Caco-2 (cell line): Measurements from ENCODE around the gene CILP2. TPM values are rescaled to one million over a fixed set of nuclear protein-coding genes. Genes with fewer than 3 reads are reported as not detected.
A peak's percentile ranks its signal among the peaks of the same experiment; 100 is the strongest.

Experiments
- BruUV-seq: library from RNA; stranded (reverse); fragments of 400-500 nt; replicated peaks from 2 replicates; lab custom pipeline; 2021; lab: Mats Ljungman, UMichigan
- CTCF ChIA-PET: fragments of 300-600 bp; sonication (Branson Sonifier 250); formaldehyde crosslinking; loops from one replicate; lab custom pipeline; 2022; ENCODE audit warnings: antibody characterized with exemption; lab: Charles Lee
- POLR2A ChIA-PET: fragments of 300-600 bp; sonication (Branson Sonifier 250); formaldehyde crosslinking; loops from one replicate; lab custom pipeline; 2022; ENCODE audit warnings: antibody characterized with exemption; lab: Charles Lee
- DNase-seq, 2 experiments: peaks; one replicate each; pipeline versions ENCODE4 v3.0.0 to v3.0.0-alpha.2; 2020 to 2022
- H3K27me3 ChIP-seq: replicated peaks from 2 replicates; pipeline ENCODE4 v1.6.0; 2011; ENCODE audit warnings: low read length; ENCODE audit not compliant: control insufficient read depth, insufficient read depth
- H3K36me3 ChIP-seq: 2 replicates; pipeline ENCODE4 v1.5.1; 2011; ENCODE audit warnings: low read length; ENCODE audit not compliant: control insufficient read depth, insufficient read depth
- H3K4me1 ChIP-seq: fragments of 250-450 bp; sonication (Bioruptor Pico); 2 replicates; pipeline ENCODE4 v1.5.1; 2020; ENCODE audit warnings: mild to moderate bottlenecking
- H3K4me3 ChIP-seq: 2 replicates; pipeline ENCODE4 v1.5.1; 2011; ENCODE audit warnings: low read depth, mild to moderate bottlenecking, control low read depth, low read length
- H3K9me3 ChIP-seq: fragments of 250-450 bp; sonication (Bioruptor Pico); 2 replicates; pipeline ENCODE4 v1.5.1; 2020; ENCODE audit warnings: mild to moderate bottlenecking, moderate library complexity
- H3K27ac Mint-ChIP-seq: one replicate; pipeline ENCODE4 v1.8.0; 2022; ENCODE audit warnings: mixed read lengths; ENCODE audit not compliant: unreplicated experiment
- H3K27me3 Mint-ChIP-seq: one replicate; pipeline ENCODE4 v1.8.0; 2022; ENCODE audit warnings: mixed read lengths; ENCODE audit not compliant: insufficient read depth, unreplicated experiment
- H3K36me3 Mint-ChIP-seq: one replicate; pipeline ENCODE4 v1.8.0; 2022; ENCODE audit warnings: mild to moderate bottlenecking, mixed read lengths; ENCODE audit not compliant: insufficient read depth, unreplicated experiment
- H3K4me1 Mint-ChIP-seq: one replicate; pipeline ENCODE4 v1.8.0; 2022; ENCODE audit warnings: low read depth, mixed read lengths; ENCODE audit not compliant: unreplicated experiment
- H3K4me3 Mint-ChIP-seq: one replicate; pipeline ENCODE4 v1.8.0; 2022; ENCODE audit warnings: mild to moderate bottlenecking, moderate library complexity, mixed read lengths; ENCODE audit not compliant: unreplicated experiment
- H3K9me3 Mint-ChIP-seq: one replicate; pipeline ENCODE4 v1.8.0; 2022; ENCODE audit warnings: mixed read lengths; ENCODE audit not compliant: unreplicated experiment
- intact Hi-C: fragments of 100-400 bp; cut with micrococcal nuclease; formaldehyde crosslinking; loops from one replicate; pipeline ENCODE4 v1.10.0; 2022; ENCODE audit not compliant: unreplicated experiment
- total RNA-seq: library from RNA; stranded (reverse); gene quantifications from 2 replicates; pipeline ENCODE4 v1.2.3, GENCODE V29; 2022
- TF ChIP-seq, protein P1 (sequence below), 2 experiments: fragments of 200-600 bp in 1 of 2; IDR thresholded peaks; 1 replicate in 1 of 2; 2 replicates in 1 of 2; pipeline versions ENCODE4 v1.5.1 to v1.8.0; 2011 to 2022; ENCODE audit warnings: antibody characterized with exemption in 1 of 2, control low read depth in 1 of 2, inconsistent platforms in 1 of 2, low read depth in 1 of 2, low read length in 1 of 2, mild to moderate bottlenecking in 1 of 2, moderate library complexity in 1 of 2; ENCODE audit not compliant: insufficient read depth in 1 of 2, severe bottlenecking in 1 of 2, unreplicated experiment in 1 of 2

CILP2 gene
- total RNA-seq, 1 experiment from 2014 or later: 1.3 TPM

- intact Hi-C loops: no loop called here
- no peak for DNase-seq
Measured at GRCh38 chr19:19537075-19538048, 703 bp upstream of the CILP2 start.

GRCh38 chr19:19538785-19539166, 711 bp downstream of the CILP2 start:
- Mint-ChIP-seq H3K4me1 (peaks cover 15% of the 10 kb centered on the region), H3K4me3 (peak overlapping the region; percentile 68), H3K9me3 (no peaks in the 10 kb centered on the region), H3K27me3 (no peaks in the 10 kb centered on the region), H3K36me3 (peaks cover 18% of the 10 kb centered on the region), H3K27ac (no peak overlapping the region)
- H3K4me1 ChIP-seq: no peaks in the 10 kb centered on the region
- no peaks in the 10 kb centered on the region for H3K27me3 ChIP-seq
- POLR2A ChIA-PET: no interaction called here
- no peaks in the 10 kb centered on the region for H3K36me3 ChIP-seq
- CTCF ChIA-PET: no interaction called here
- TF ChIP-seq, protein P1, sequence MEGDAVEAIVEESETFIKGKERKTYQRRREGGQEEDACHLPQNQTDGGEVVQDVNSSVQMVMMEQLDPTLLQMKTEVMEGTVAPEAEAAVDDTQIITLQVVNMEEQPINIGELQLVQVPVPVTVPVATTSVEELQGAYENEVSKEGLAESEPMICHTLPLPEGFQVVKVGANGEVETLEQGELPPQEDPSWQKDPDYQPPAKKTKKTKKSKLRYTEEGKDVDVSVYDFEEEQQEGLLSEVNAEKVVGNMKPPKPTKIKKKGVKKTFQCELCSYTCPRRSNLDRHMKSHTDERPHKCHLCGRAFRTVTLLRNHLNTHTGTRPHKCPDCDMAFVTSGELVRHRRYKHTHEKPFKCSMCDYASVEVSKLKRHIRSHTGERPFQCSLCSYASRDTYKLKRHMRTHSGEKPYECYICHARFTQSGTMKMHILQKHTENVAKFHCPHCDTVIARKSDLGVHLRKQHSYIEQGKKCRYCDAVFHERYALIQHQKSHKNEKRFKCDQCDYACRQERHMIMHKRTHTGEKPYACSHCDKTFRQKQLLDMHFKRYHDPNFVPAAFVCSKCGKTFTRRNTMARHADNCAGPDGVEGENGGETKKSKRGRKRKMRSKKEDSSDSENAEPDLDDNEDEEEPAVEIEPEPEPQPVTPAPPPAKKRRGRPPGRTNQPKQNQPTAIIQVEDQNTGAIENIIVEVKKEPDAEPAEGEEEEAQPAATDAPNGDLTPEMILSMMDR (IDR thresholded peaks at IDR 0.05; ENCODE audit: insufficient read depth in 1 of 2, low read depth in 1 of 2, low read length in 1 of 2, severe bottlenecking in 1 of 2, unreplicated experiment in 1 of 2): no peak
- no TSS peak for BruUV-seq
- no peaks in the 10 kb centered on the region for H3K9me3 ChIP-seq
- DNase-seq: no peak
- H3K4me3 ChIP-seq: no peak overlapping the region
- intact Hi-C loops: no loop called here

More at GRCh38 chr19:19537075-19538048, 703 bp upstream of the CILP2 start:
- Histone ChIP-seq H3K36me3 (no peaks in the 10 kb centered on the region), H3K27me3 (no peaks in the 10 kb centered on the region), H3K4me3 (peak overlapping the region; percentile 46), H3K4me1 (no peaks in the 10 kb centered on the region), H3K9me3 (no peaks in the 10 kb centered on the region)
- TF ChIP-seq, protein P1 (IDR thresholded peaks at IDR 0.05; ENCODE audit: insufficient read depth in 1 of 2, low read depth in 1 of 2, low read length in 1 of 2, severe bottlenecking in 1 of 2, unreplicated experiment in 1 of 2): no peak
- ChIA-PET CTCF (no interaction called here), POLR2A (no interaction called here)
- Mint-ChIP-seq H3K4me3 (peak overlapping the region; percentile 68), H3K4me1 (peaks cover 16% of the 10 kb centered on the region), H3K27ac (no peak overlapping the region), H3K36me3 (peaks cover 19% of the 10 kb centered on the region), H3K27me3 (no peaks in the 10 kb centered on the region), H3K9me3 (no peaks in the 10 kb centered on the region)
- BruUV-seq: no TSS peak

DNA sequence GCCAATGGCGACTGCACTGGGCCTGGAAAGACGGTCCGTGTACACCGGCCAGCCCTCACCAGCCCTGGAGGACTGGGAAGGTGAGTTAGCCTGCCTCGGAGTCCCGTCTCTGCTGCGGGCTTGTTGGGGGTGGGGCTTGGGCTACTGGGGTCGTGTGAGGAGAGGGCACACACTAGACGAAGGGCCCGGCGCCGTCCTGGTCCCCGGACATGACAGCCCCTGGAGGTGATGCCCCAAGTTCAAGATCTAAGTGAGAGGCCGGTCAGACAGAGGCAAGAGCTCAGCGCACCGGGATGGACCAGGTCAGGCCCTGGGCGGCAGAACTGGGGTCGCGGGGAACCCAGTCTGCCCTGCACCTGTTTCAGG, 1.6 kb downstream of the CILP2 start:
- Histone ChIP-seq H3K4me1 (no peaks in the 10 kb centered on the region), H3K4me3 (no peak overlapping the region), H3K36me3 (no peaks in the 10 kb centered on the region), H3K9me3 (no peaks in the 10 kb centered on the region), H3K27me3 (no peaks in the 10 kb centered on the region)
- ChIA-PET CTCF (no interaction called here), POLR2A (no interaction called here)
- no peaks in the 10 kb centered on the region for H3K9me3 Mint-ChIP-seq
- no peak overlapping the region for H3K4me3 Mint-ChIP-seq
- H3K36me3 Mint-ChIP-seq: peaks cover 10% of the 10 kb centered on the region
- BruUV-seq: no TSS peak
- TF ChIP-seq, protein P1 (IDR thresholded peaks at IDR 0.05; ENCODE audit: insufficient read depth in 1 of 2, low read depth in 1 of 2, low read length in 1 of 2, severe bottlenecking in 1 of 2, unreplicated experiment in 1 of 2): no peak
- H3K27me3 Mint-ChIP-seq: no peaks in the 10 kb centered on the region
- H3K4me1 Mint-ChIP-seq: peaks cover 6% of the 10 kb centered on the region
- DNase-seq: no peak
- no peak overlapping the region for H3K27ac Mint-ChIP-seq
- intact Hi-C loops: no loop called here
